CD4-positive, alpha-beta T cell treated with Interleukin-2 at 100 ng/mL for 4 hours (primary cell): Measurements from ENCODE around the gene HSD17B14.
"Not testable (repeated sequence)": the region's sequence is repeated elsewhere in the genome, so short reads cannot be mapped to it uniquely, and the experiment has no call there.

ENCODE experiments used
- DNase-seq: peaks from one replicate; pipeline ENCODE4 v3.0.0-alpha.2; 2020; ENCODE audit warnings: low spot score

The HSD17B14 gene

GRCh38 chr19:48867123-48867745 lies 30.9 kb upstream of the HSD17B14 start:
- no peak for DNase-seq

- no peak for DNase-seq
Measured at GRCh38 chr19:48866692-48867091, 30.4 kb upstream of the HSD17B14 start.

DNA sequence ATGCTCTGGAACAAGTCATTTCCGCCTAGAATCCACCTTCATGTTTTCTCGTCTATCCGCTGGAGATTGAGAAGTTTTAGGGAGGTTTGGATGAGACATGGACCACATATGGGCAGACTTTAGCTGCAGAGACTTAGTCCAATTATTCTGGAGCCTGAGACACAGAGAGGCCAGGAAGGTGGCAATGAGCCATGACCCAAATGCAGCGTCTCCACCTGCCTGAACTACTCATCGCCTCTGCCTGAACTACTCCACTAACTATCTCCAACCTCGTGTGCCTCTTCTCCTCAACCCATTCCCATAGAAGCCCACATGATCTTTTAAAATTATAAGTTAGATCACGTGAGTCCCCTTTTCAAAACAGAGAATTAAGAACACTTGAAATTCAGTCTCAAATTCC lies 26.5 kb upstream of the HSD17B14 start:
- no peak for DNase-seq

- no peak for DNase-seq
Measured at GRCh38 chr19:48861313-48861712, 25.0 kb upstream of the HSD17B14 start.

DNA sequence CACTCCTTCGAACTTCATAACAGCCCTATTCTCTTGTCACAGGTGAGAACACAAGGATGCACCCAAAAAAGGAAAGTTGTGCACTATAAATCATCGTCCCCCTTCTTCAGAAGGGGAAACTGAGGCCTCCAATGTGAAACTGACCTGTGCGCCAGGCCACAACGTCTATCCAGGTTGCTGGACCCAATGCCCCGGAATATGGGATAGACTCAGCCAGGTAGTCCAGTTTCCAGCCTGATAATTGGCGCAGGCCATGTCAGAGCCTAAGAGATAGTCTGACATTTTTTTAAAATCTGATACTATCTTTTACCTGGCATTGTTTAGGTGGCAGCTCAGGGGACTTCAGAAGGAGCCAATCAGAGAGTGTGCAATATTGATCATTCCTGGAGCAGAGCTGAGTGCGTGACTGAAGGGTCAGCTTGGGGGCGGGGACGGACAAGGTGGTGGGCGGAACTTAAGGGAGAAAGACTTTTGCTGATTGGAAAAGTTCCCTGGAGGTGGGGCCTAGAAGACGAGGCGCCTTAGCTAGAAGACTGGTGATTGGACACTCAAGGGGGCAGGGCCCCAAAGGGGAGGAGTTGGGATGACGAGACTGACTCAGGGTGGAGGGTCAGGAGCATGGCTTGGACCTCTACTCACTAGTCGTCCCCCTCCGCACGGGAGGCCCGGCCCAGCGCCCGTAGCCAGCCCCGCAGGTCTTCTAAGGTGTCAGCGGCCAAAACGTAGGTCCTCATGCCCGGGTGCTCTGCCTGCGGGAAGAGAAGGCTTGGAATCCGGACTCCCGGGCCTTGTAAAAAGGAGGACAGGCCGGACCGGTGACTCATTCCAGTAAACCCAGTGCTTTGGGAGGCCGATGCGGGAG lies 23.7 kb upstream of the HSD17B14 start:
- DNase-seq, result no peak

GRCh38 chr19:48858984-48859710 lies 22.9 kb upstream of the HSD17B14 start:
- peak; percentile 84 for DNase-seq

DNA sequence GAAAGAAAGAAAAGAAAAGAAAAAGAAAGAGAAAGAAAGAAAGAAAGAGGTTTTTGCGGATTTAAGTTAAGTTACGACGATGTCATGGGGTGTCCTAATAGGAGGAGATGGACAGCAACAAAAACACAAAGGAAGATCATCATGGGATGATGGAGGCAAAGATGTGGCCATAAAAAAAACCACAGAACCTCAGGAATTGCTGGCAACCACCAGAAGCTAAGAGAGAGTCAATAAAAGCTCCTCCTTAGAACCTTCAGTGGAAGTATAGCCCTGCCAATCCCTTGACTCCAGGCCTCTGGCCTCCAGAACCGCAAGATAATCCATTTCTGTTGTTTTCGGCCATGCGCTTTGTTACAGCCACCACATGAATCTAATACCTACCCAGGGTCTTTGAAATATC lies 20.6 kb upstream of the HSD17B14 start:
- DNase-seq, result no peak

- DNase-seq, result no peak
Measured at GRCh38 chr19:48854103-48854502, 17.8 kb upstream of the HSD17B14 start.

- no peak for DNase-seq
Measured at GRCh38 chr19:48853483-48853882, 17.2 kb upstream of the HSD17B14 start.

DNA sequence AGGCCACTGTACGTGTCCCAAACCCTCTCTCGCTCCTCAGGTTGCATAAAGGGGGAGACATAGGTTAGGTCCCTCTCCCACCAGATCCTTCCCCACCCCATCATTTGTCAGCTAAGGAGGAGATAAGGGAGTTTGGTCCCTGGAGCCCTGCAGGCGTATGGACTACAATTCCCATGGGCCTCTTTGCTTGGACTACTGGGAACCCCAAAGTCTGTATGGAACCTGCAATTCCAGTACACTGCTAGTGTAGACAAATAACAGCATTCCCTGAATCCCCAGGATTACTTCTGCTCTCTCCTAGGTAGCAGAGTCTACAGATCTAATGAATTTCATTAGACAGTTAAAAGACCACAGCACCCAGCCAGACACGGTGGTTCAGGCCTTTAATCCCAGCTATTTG lies 16.0 kb upstream of the HSD17B14 start:
- DNase-seq, result no peak

DNA sequence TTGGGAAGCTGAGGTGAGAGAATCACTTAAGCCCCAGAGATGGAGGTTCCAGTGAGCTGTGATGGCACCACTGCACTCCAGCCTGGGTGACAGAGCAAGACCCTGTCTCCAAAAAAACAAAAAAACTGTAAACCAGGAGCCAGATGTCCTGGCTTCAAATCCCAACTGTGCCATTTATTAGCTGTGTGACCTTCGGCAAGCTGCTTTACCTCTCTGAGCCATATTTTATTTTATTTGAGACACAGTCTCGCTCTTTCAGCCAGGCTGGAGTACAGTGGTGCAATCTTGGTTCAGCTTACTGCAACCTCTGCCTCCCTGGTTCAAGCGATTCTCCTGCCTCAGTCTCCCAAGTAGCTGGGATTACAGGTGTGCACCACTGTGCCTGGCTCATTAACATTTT lies 10.4 kb upstream of the HSD17B14 start:
- not testable (repeated sequence) for DNase-seq

DNA sequence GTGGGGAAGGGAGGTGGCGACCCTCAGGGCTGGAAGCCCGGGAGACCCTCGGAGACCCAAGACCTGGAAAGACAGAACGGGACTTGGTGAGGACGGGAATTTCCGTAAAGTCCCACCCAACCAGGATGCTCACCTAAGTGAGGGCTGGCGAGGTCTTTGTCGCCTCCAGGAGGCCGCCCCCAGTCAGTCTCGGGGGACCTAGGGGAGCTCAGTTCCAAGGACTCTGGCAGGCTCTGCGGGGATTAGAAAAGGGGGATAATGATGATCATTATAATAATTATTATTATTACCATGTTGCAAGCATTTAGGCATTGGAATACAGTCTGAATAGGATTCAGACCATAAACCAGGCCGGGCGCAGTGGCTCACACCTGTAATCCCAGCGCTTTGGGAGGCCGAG lies 9.1 kb upstream of the HSD17B14 start:
- no peak for DNase-seq

DNA sequence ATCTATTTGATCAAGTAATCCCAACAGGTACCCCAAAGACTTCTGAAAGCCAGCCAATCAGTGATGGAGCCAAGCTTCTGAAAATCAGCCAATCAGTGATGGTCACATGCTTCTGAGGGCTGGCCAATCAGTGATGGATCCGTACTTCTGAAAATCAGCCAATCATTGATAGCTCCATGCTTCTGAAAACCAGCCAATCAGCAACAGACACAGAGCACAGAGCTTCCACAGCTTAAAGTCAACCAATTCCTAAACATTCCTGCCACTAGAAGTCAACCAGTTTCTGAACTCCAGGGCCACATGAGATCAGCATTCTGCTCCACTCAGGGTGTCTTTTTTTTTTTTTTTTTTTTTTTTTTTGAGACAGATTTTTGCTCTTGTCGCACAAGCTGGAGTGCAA lies 8.2 kb upstream of the HSD17B14 start:
- DNase-seq, result no peak

GRCh38 chr19:48842789-48843162 lies 6.5 kb upstream of the HSD17B14 start:
- DNase-seq, result peak; percentile 65

GRCh38 chr19:48841571-48841970 lies 5.3 kb upstream of the HSD17B14 start:
- no peak for DNase-seq

DNA sequence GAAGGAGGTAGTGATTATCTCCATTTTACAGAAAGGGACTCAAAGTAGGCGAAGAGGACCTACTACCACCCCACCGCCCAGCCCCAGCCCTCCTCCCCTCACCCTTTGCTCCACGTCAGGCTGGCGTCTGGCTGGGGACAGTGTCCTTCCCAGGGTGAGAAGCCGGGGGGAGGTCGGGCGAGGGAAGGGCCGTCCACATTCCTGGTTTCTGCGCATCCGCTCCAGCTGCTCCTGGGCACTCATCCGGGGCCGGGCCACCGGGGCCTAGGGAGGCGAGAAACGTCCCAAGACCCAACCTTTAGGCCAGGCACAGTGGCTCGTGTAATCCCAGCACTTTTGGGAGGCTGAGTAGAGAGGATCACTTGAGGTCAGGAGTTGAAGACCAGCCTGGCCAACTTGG lies 4.8 kb upstream of the HSD17B14 start:
- DNase-seq, result no peak

DNA sequence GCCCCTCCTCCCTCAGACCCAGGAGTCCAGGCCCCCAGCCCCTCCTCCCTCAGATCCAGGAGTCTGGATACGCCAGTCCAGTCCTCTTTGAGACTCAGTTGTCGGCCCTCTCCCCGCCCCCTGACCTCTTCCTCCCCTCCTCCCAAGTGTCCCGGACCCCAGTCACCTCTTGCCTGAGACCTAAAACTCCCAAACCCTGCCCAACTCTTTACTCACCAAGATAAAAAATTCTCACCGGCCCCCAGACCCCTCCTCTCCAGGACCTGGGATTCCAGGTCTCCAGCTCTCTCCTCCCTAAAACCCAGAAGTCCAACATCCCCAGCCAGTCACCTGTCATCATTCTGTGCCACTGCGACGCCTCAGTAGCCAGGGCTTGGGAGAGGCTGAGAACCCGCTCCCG lies 1.4 kb upstream of the HSD17B14 start:
- no peak for DNase-seq

DNA sequence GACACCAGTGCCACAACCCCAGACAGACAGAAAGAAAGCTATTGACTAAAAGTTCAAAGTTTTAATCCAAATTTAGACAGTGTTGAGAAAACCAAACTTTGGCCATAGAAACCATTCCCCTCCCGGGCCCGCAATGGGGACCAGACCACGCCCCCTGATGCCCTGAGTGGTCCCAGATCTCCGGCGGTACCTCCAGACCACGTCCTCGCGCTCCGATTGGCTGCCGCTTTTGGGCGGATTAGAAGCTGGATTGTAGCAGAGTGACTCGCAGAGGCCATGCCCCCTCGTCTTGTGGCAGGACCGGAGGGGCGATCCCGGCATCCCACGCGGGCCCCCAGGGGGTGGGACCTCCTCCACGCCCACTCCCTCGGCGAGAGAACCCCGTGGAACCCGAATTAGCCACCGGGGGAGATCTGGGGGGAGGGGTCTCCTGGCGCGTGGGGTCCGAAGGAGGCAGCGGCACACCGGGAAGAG lies 797 bp upstream of the HSD17B14 start:
- peak; percentile 76 for DNase-seq

DNA sequence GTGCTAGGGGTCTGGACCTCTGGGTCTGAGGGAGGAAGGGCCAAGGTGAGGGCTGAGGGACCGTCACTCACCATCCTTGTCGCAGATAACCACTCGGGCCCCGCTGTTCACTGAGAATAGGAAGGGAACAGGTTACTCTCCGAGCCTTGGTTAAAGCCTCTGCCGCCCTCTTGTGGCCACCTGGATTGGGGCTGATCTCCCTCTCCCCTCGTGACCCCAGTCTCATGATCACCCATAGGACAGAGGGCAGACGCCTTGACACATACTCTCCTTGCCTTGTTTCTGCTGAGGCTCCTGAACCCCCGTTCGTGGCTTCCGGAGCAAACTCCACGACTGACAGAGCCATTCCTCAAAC lies 580 bp downstream of the HSD17B14 start:
- DNase-seq, result peak; percentile 94

DNA sequence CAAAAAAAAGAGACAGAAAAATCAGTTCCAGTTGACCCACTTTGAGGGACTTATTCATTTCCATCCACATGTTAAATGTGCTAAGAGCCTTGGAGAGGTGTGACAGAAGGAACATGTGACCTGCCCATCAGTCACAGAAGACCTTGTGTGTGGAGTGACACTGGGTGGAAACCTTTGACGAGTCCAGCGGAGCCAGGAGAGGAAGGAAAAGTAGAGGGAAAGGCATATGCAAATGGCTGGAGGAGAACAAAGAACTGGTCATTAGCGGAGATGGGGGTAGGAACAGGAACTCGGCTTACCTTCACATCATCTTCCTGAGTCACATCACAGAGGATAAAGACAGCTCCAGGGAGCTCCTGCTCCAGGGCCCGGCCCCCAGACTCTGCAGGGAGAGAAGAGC lies 2.3 kb downstream of the HSD17B14 start:
- no peak for DNase-seq

DNA sequence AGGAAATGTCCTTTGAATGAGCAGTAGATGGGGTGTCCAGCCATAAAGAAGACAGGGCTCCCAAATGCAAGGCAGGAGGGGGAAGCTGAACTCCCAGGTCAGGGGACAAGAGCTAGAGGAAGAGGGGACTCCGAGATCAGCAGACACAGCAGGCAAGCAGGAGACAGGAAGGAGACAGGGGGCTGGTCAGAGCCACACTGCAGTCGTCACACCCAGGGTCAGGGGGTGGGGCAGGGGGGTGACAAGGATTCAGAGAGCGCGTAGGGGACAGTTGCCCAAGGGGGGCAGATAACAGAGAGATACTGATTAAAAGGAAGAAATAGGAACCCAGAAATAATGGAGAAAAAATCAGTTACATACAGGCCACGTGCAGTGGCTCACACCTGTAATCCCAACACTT lies 3.2 kb downstream of the HSD17B14 start:
- no peak for DNase-seq

GRCh38 chr19:48830965-48831364 lies 5.3 kb downstream of the HSD17B14 start:
- no peak for DNase-seq

GRCh38 chr19:48830088-48830487 lies 6.2 kb downstream of the HSD17B14 start:
- no peak for DNase-seq
